Right lobe of liver (tissue), 4 donors: ENCODE results near the gene DEDD2.

ENCODE experiments used
- POLR2A ChIP-seq: fragments of 450-650 bp; IDR thresholded peaks from one replicate; pipeline ENCODE4 v1.6.1; 2017; ENCODE audit warnings: antibody characterized with exemption, mild to moderate bottlenecking
- TF ChIP-seq, protein P1 (sequence below), 4 donors: fragments of 200-600 bp in 3 of 4; fragments of 450-650 bp in 1 of 4; IDR thresholded peaks; one replicate each; pipeline versions ENCODE4 v1.5.1 to v1.8.0; 2016 to 2022; ENCODE audit warnings: antibody characterized with exemption in 4 of 4, mild to moderate bottlenecking in 2 of 4
- donor health status: DM: no; HTN: no; CAD: no.
- donor health status: DM: no; HTN: no; CAD: no.
- donor health status: DM: no; HTN: yes; CAD: no.

GRCh38 chr19:42212886-42213285 lies 4.6 kb downstream of the DEDD2 start:
- no peak for TF ChIP-seq POLR2A
- TF ChIP-seq, protein P1, sequence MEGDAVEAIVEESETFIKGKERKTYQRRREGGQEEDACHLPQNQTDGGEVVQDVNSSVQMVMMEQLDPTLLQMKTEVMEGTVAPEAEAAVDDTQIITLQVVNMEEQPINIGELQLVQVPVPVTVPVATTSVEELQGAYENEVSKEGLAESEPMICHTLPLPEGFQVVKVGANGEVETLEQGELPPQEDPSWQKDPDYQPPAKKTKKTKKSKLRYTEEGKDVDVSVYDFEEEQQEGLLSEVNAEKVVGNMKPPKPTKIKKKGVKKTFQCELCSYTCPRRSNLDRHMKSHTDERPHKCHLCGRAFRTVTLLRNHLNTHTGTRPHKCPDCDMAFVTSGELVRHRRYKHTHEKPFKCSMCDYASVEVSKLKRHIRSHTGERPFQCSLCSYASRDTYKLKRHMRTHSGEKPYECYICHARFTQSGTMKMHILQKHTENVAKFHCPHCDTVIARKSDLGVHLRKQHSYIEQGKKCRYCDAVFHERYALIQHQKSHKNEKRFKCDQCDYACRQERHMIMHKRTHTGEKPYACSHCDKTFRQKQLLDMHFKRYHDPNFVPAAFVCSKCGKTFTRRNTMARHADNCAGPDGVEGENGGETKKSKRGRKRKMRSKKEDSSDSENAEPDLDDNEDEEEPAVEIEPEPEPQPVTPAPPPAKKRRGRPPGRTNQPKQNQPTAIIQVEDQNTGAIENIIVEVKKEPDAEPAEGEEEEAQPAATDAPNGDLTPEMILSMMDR (IDR thresholded peaks at IDR 0.05): no peak
